Measurements from ENCODE around the gene NR5A1. TPM values are rescaled to one million over a fixed set of nuclear protein-coding genes. Genes with fewer than 3 reads are reported as not detected.

The NR5A1 gene
- total and polyA plus RNA-seq, 4 donors: not detected

DNA sequence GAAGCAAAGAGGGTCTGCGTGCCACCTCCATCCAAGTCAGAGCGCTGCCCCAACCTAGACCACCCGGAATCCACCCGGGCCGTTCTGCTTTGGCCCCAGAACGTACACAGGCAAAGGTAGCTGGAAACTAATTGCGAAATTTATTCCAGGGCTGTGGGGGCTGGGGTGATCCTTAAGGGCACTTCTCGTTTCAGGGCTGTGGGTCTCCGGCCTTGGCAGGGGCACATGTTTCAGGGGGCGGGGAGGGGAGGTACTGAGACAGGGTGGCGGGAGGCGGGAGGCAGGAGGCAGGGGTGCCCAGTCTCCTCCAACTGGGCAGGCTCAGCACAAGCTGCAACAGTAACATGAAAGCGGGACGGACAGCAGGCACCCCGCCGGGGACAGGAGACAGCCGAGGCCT lies 26.1 kb downstream of the NR5A1 start:
- 56 to 60% methylated on average over 16 to 17 of the region's 17 CpGs for WGBS, 2 donors
- Histone ChIP-seq H3K36me3 (ENCODE audit: control insufficient read depth in 1 of 2, insufficient read depth in 2 of 2, low read length in 1 of 2) (no peaks in the 10 kb centered on the region), H3K27me3 (ENCODE audit: control insufficient read depth in 1 of 2, insufficient read depth in 2 of 2, low read length in 1 of 2) (no peaks in the 10 kb centered on the region), H3K4me3 (ENCODE audit: low read length in 2 of 2) (no peak overlapping the region), H3K9me3 (ENCODE audit: control insufficient read depth, low read length) (peaks cover 3% of the 10 kb centered on the region), H3K4me1 (ENCODE audit: control insufficient read depth in 1 of 2, insufficient read depth in 2 of 2, low read length in 2 of 2) (no peaks in the 10 kb centered on the region), H3K27ac (ENCODE audit: low read depth in 1 of 2, low read length in 2 of 2) (no peak overlapping the region)
- DNase-seq (no peak), ATAC-seq (ENCODE audit: low FRiP score) (no peak)
- intact Hi-C loops (cut with DNase I): no loop called here

DNA sequence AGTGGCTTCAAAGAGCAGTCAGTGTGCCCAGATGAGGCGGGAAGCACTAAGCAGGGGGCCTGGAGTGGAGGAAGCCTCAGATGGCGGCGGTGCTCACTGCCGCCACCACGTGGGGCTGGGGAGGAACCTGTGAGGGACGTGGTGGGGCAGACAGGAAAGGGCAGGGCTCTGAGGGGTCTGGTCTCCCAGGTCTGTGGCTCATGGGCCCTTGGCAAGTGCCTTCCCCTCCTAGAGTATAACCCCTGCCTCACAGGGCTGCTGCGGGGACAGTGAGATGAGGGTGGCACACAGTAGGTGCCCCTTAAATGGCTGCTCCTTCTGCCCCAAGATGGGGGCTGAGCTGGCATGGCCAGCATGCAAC lies 26.6 kb downstream of the NR5A1 start:
- H3K4me3 ChIP-seq (ENCODE audit: low read length in 2 of 2): no peak overlapping the region
- WGBS, 2 donors: 16 to 19% methylated on average over 7 of the region's 7 CpGs
- intact Hi-C loops (cut with DNase I): no loop called here
- H3K36me3 ChIP-seq (ENCODE audit: control insufficient read depth in 1 of 2, insufficient read depth in 2 of 2, low read length in 1 of 2): no peaks in the 10 kb centered on the region
- H3K27ac ChIP-seq (ENCODE audit: low read depth in 1 of 2, low read length in 2 of 2): no peak overlapping the region
- H3K9me3 ChIP-seq (ENCODE audit: control insufficient read depth, low read length): peaks cover 3% of the 10 kb centered on the region
- no peak for ATAC-seq (ENCODE audit: low FRiP score)
- no peaks in the 10 kb centered on the region for H3K27me3 ChIP-seq (ENCODE audit: control insufficient read depth in 1 of 2, insufficient read depth in 2 of 2, low read length in 1 of 2)
- no peak for DNase-seq
- H3K4me1 ChIP-seq (ENCODE audit: control insufficient read depth in 1 of 2, insufficient read depth in 2 of 2, low read length in 2 of 2): no peaks in the 10 kb centered on the region

DNA sequence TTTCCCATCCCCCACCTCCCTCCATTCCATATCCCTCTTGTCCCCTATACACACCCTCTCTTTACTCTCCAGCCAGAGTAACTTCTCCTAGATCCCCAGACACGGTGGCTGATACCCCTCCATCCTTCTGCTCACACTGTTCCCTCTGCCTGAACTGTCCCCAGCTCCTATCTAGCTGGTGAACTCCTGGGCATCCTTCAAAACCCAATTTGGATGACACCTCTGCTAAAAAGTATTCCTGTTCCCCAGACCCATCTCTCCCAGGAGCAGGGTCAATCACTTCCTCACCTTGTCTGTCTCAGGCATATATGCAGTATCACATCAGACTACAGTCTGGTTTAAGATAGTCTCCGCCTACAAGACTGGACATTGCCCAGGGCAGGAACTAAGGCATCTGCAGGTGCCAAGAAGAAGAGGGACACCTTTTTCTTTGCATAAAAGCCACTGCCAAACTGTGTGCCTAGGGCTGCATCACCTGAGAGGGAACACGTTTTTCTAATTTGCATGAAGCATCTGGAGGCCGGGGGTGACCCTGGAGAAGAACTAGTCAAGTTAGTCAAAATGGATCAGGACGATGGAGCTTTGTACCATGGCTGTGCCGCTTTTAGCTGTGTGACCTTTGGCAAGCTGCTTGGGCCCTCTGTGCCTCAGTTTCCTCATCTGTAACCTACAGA lies 27.1 kb downstream of the NR5A1 start:
- Histone ChIP-seq H3K4me1 (ENCODE audit: control insufficient read depth in 1 of 2, insufficient read depth in 2 of 2, low read length in 2 of 2) (no peaks in the 10 kb centered on the region), H3K36me3 (ENCODE audit: control insufficient read depth in 1 of 2, insufficient read depth in 2 of 2, low read length in 1 of 2) (no peaks in the 10 kb centered on the region), H3K4me3 (ENCODE audit: low read length in 2 of 2) (no peak overlapping the region), H3K27ac (ENCODE audit: low read depth in 1 of 2, low read length in 2 of 2) (no peak overlapping the region), H3K9me3 (ENCODE audit: control insufficient read depth, low read length) (peaks cover 3% of the 10 kb centered on the region), H3K27me3 (ENCODE audit: control insufficient read depth in 1 of 2, insufficient read depth in 2 of 2, low read length in 1 of 2) (no peaks in the 10 kb centered on the region)
- whole genome bisulfite sequencing, 2 donors: 60 to 66% methylated on average over 6 of the region's 6 CpGs
- DNase-seq (no peak), ATAC-seq (ENCODE audit: low FRiP score) (no peak)
- intact Hi-C loops (cut with DNase I): no loop called here

GRCh38 chr9:124479371-124479770 lies 27.8 kb downstream of the NR5A1 start:
- H3K36me3 ChIP-seq (ENCODE audit: control insufficient read depth in 1 of 2, insufficient read depth in 2 of 2, low read length in 1 of 2): no peaks in the 10 kb centered on the region
- ATAC-seq (ENCODE audit: low FRiP score): no peak
- no peak overlapping the region for H3K27ac ChIP-seq (ENCODE audit: low read depth in 1 of 2, low read length in 2 of 2)
- H3K4me3 ChIP-seq (ENCODE audit: low read length in 2 of 2): no peak overlapping the region
- peaks cover 3% of the 10 kb centered on the region for H3K9me3 ChIP-seq (ENCODE audit: control insufficient read depth, low read length)
- no peaks in the 10 kb centered on the region for H3K27me3 ChIP-seq (ENCODE audit: control insufficient read depth in 1 of 2, insufficient read depth in 2 of 2, low read length in 1 of 2)
- intact Hi-C loops (cut with DNase I): no loop called here
- WGBS, 2 donors: 80 to 84% methylated on average over 16 of the region's 16 CpGs
- H3K4me1 ChIP-seq (ENCODE audit: control insufficient read depth in 1 of 2, insufficient read depth in 2 of 2, low read length in 2 of 2): no peaks in the 10 kb centered on the region
- DNase-seq: no peak

- 30 to 35% methylated on average over 12 of the region's 12 CpGs for WGBS, 2 donors
- no peak for DNase-seq
Measured at GRCh38 chr9:124478354-124478753, 28.8 kb downstream of the NR5A1 start.

DNA sequence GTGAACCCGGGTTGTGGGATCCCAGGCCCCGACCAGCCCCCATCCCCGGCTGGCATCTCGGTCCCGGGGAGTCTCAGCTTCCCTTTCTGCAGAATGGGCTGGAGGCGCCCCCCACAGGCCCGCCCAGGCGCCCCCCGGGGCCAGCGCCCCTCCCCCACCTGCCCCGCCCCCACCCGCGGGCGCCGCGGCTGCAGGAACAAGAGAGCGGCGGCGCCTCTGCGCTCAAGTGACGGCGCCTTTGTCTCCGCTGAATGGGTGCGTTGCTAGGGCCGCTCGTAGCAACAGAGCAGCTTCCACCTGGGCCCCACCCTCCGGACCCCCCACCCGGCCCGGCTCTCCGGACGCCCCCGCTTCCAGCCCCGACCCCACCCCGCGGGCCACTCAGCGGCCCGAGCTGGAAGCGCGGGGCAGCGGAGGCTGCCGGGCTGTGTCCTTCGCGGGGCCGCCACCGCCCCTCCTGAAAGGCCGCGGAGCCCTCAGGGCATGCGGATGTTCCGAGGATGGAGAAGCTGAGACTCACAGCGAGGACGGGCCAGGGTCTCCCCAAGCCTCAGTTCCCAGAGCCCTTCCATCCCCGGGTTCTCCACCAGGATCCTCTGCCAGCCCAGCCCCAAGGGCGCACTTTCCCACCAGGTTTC lies 29.4 kb downstream of the NR5A1 start:
- WGBS, 2 donors: 2% methylated on average over 37 to 53 of the region's 53 CpGs
- Histone ChIP-seq H3K27me3 (ENCODE audit: control insufficient read depth in 1 of 2, insufficient read depth in 2 of 2, low read length in 1 of 2) (no peaks in the 10 kb centered on the region), H3K9me3 (ENCODE audit: control insufficient read depth, low read length) (no peaks in the 10 kb centered on the region), H3K4me1 (ENCODE audit: control insufficient read depth in 1 of 2, insufficient read depth in 2 of 2, low read length in 2 of 2) (no peaks in the 10 kb centered on the region), H3K27ac (ENCODE audit: low read depth in 1 of 2, low read length in 2 of 2) (no peak overlapping the region), H3K4me3 (ENCODE audit: low read length in 2 of 2) (no peak overlapping the region), H3K36me3 (ENCODE audit: control insufficient read depth in 1 of 2, insufficient read depth in 2 of 2, low read length in 1 of 2) (no peaks in the 10 kb centered on the region)
- DNase-seq (no peak), ATAC-seq (ENCODE audit: low FRiP score) (no peak)
- intact Hi-C loops (cut with DNase I): no loop called here

More at GRCh38 chr9:124478354-124478753, 28.8 kb downstream of the NR5A1 start:
- H3K27me3 ChIP-seq (ENCODE audit: control insufficient read depth in 1 of 2, insufficient read depth in 2 of 2, low read length in 1 of 2): no peaks in the 10 kb centered on the region
- no peak overlapping the region for H3K4me3 ChIP-seq (ENCODE audit: low read length in 2 of 2)
- no peak overlapping the region for H3K27ac ChIP-seq (ENCODE audit: low read depth in 1 of 2, low read length in 2 of 2)
- peaks cover 1% of the 10 kb centered on the region for H3K9me3 ChIP-seq (ENCODE audit: control insufficient read depth, low read length)
- no peak for ATAC-seq (ENCODE audit: low FRiP score)
- H3K4me1 ChIP-seq (ENCODE audit: control insufficient read depth in 1 of 2, insufficient read depth in 2 of 2, low read length in 2 of 2): no peaks in the 10 kb centered on the region
- no peaks in the 10 kb centered on the region for H3K36me3 ChIP-seq (ENCODE audit: control insufficient read depth in 1 of 2, insufficient read depth in 2 of 2, low read length in 1 of 2)
- intact Hi-C loops (cut with DNase I): no loop called here

GRCh38 chr9:124477211-124477647 lies 30.0 kb downstream of the NR5A1 start:
- H3K4me3 ChIP-seq (ENCODE audit: low read length in 2 of 2): no peak overlapping the region
- H3K4me1 ChIP-seq (ENCODE audit: control insufficient read depth in 1 of 2, insufficient read depth in 2 of 2, low read length in 2 of 2): no peaks in the 10 kb centered on the region
- ATAC-seq (ENCODE audit: low FRiP score): no peak
- H3K9me3 ChIP-seq (ENCODE audit: control insufficient read depth, low read length): no peaks in the 10 kb centered on the region
- H3K27me3 ChIP-seq (ENCODE audit: control insufficient read depth in 1 of 2, insufficient read depth in 2 of 2, low read length in 1 of 2): no peaks in the 10 kb centered on the region
- intact Hi-C loops (cut with DNase I): no loop called here
- 25 to 30% methylated on average over 17 to 19 of the region's 19 CpGs for WGBS, 2 donors
- DNase-seq: no peak
- H3K27ac ChIP-seq (ENCODE audit: low read depth in 1 of 2, low read length in 2 of 2): no peak overlapping the region
- H3K36me3 ChIP-seq (ENCODE audit: control insufficient read depth in 1 of 2, insufficient read depth in 2 of 2, low read length in 1 of 2): no peaks in the 10 kb centered on the region

GRCh38 chr9:124475868-124476690 lies 31.1 kb downstream of the NR5A1 start:
- Histone ChIP-seq H3K27ac (ENCODE audit: low read depth in 1 of 2, low read length in 2 of 2) (no peak overlapping the region), H3K4me1 (ENCODE audit: control insufficient read depth in 1 of 2, insufficient read depth in 2 of 2, low read length in 2 of 2) (no peaks in the 10 kb centered on the region), H3K27me3 (ENCODE audit: control insufficient read depth in 1 of 2, insufficient read depth in 2 of 2, low read length in 1 of 2) (no peaks in the 10 kb centered on the region), H3K9me3 (ENCODE audit: control insufficient read depth, low read length) (no peaks in the 10 kb centered on the region), H3K36me3 (ENCODE audit: control insufficient read depth in 1 of 2, insufficient read depth in 2 of 2, low read length in 1 of 2) (no peaks in the 10 kb centered on the region), H3K4me3 (ENCODE audit: low read length in 2 of 2) (no peak overlapping the region)
- WGBS, 2 donors: 59 to 76% methylated on average over 14 of the region's 14 CpGs
- DNase-seq (no peak), ATAC-seq (ENCODE audit: low FRiP score) (no peak)
- intact Hi-C loops (cut with DNase I): no loop called here

Data from aorta (tissue), 5 donors.